ENCODE results near the gene USP31.
"Not testable (repeated sequence)": the region's sequence is repeated elsewhere in the genome, so short reads cannot be mapped to it uniquely, and the experiment has no call there.

The USP31 gene

GRCh38 chr16:23096450-23096849 lies 52.8 kb downstream of the USP31 start:
- DNase-seq (ENCODE audit: low read depth) = not testable (repeated sequence)

GRCh38 chr16:23094136-23094535 lies 55.1 kb downstream of the USP31 start:
- DNase-seq (ENCODE audit: low read depth) = not testable (repeated sequence)

GRCh38 chr16:23092801-23093117 lies 56.5 kb downstream of the USP31 start:
- no peak for DNase-seq (ENCODE audit: low read depth)

- no peak for DNase-seq (ENCODE audit: low read depth)
Measured at GRCh38 chr16:23092072-23092800, 57.0 kb downstream of the USP31 start.

GRCh38 chr16:23089111-23089510 lies 60.1 kb downstream of the USP31 start:
- no peak for DNase-seq (ENCODE audit: low read depth)

- no peak for DNase-seq (ENCODE audit: low read depth)
Measured at GRCh38 chr16:23088018-23088417, 61.2 kb downstream of the USP31 start.

GRCh38 chr16:23085949-23086348 lies 63.3 kb downstream of the USP31 start:
- DNase-seq (ENCODE audit: low read depth) = no peak

GRCh38 chr16:23082161-23082788 lies 67.0 kb downstream of the USP31 start:
- no peak for DNase-seq (ENCODE audit: low read depth)

GRCh38 chr16:23081675-23082119 lies 67.6 kb downstream of the USP31 start:
- no peak for DNase-seq (ENCODE audit: low read depth)

- no peak for DNase-seq (ENCODE audit: low read depth)
Measured at GRCh38 chr16:23080747-23081146, 68.5 kb downstream of the USP31 start.

GRCh38 chr16:23080329-23080728 lies 68.9 kb downstream of the USP31 start:
- DNase-seq (ENCODE audit: low read depth) = no peak

GRCh38 chr16:23079675-23080301 lies 69.5 kb downstream of the USP31 start:
- DNase-seq (ENCODE audit: low read depth) = no peak

GRCh38 chr16:23074423-23074822 lies 74.8 kb downstream of the USP31 start:
- no peak for DNase-seq (ENCODE audit: low read depth)

- DNase-seq (ENCODE audit: low read depth) = no peak
Measured at GRCh38 chr16:23072769-23073549, 76.3 kb downstream of the USP31 start.

- no peak for DNase-seq (ENCODE audit: low read depth)
Measured at GRCh38 chr16:23072084-23072599, 77.1 kb downstream of the USP31 start.

GRCh38 chr16:23071196-23072083 lies 77.8 kb downstream of the USP31 start:
- no peak for DNase-seq (ENCODE audit: low read depth)

- no peak for DNase-seq (ENCODE audit: low read depth)
Measured at GRCh38 chr16:23069844-23070243, 79.4 kb downstream of the USP31 start.

- DNase-seq (ENCODE audit: low read depth) = no peak
Measured at GRCh38 chr16:23068079-23068736, 81.0 kb downstream of the USP31 start.

GRCh38 chr16:23066676-23067075 lies 82.6 kb downstream of the USP31 start:
- no peak for DNase-seq (ENCODE audit: low read depth)

- no peak for DNase-seq (ENCODE audit: low read depth)
Measured at GRCh38 chr16:23064639-23065038, 84.6 kb downstream of the USP31 start.

- DNase-seq (ENCODE audit: low read depth) = no peak
Measured at GRCh38 chr16:23062524-23062923, 86.7 kb downstream of the USP31 start.

Data from HS-27A (cell line).